GM12878 (cell line): ENCODE data around the gene HLA-A. TPM values are rescaled to one million over a fixed set of nuclear protein-coding genes. Genes with fewer than 3 reads are reported as not detected.
A peak's percentile ranks its signal among the peaks of the same experiment; 100 is the strongest.

Experiments used
- ATAC-seq: fragments of 200-7000 bp; cut with Tn5 transposase; 3 replicates; pipeline ENCODE4 v1.9.1; 2020; ENCODE audit warnings: mild to moderate bottlenecking, moderate library complexity
- BruUV-seq: library from RNA; stranded (reverse); fragments of 400-500 nt; replicated peaks from 2 replicates; lab custom pipeline; 2021; lab: Mats Ljungman, UMichigan
- CTCF ChIA-PET: fragments of 300-600 bp; sonication (Branson Sonifier 250); formaldehyde crosslinking; extraction: SDS; loops from one replicate; lab custom pipeline; 2021; ENCODE audit warnings: inconsistent platforms; lab: Yijun Ruan, JAX
- POLR2A ChIA-PET: fragments of 350-600 bp; formaldehyde crosslinking; extraction: SDS; loops from one replicate; lab custom pipeline; 2021; ENCODE audit warnings: inconsistent platforms; lab: Charles Lee
- RAD21 ChIA-PET: fragments of 300-600 bp; sonication (Branson Sonifier 250); formaldehyde crosslinking; loops from one replicate; lab custom pipeline; 2023; ENCODE audit warnings: antibody characterized with exemption; ENCODE audit not compliant: unreplicated experiment; lab: Charles Lee
- SMC1A ChIA-PET: fragments of 300-600 bp; sonication (Branson Sonifier 250); formaldehyde crosslinking; loops from one replicate; lab custom pipeline; 2023; ENCODE audit not compliant: unreplicated experiment, uncharacterized antibody; lab: Charles Lee
- DNase-seq: peaks from one replicate; pipeline ENCODE4 v3.0.0-alpha.2; 2011; ENCODE audit warnings: low read depth, low spot score
- FAIRE-seq: peaks from 3 replicates; lab custom pipeline; 2011; peaks lifted over from hg19 to GRCh38; lab: Jason Lieb, UNC
- H2AFZ ChIP-seq: 2 replicates; pipeline ENCODE4 v1.6.0; 2011; ENCODE audit warnings: low read depth, low read length, control low read depth; ENCODE audit not compliant: control insufficient read depth
- H3K27ac ChIP-seq: 2 replicates; pipeline ENCODE4 v1.5.1; 2011; ENCODE audit warnings: control low read depth; ENCODE audit not compliant: control insufficient read depth, insufficient read depth
- H3K27me3 ChIP-seq, 2 experiments: replicated peaks in 1 of 2; 2 replicates each; pipeline versions ENCODE4 v1.6.0 to v1.6.1; 2011; ENCODE audit warnings: low read length in 1 of 2; ENCODE audit not compliant: control insufficient read depth in 2 of 2, insufficient read depth in 2 of 2
- H3K36me3 ChIP-seq, 2 experiments: 2 replicates each; pipeline ENCODE4 v1.5.1; 2011; ENCODE audit warnings: low read length in 1 of 2; ENCODE audit not compliant: control insufficient read depth in 2 of 2, insufficient read depth in 2 of 2
- H3K4me1 ChIP-seq: 2 replicates; pipeline ENCODE4 v1.6.1; 2011; ENCODE audit warnings: mild to moderate bottlenecking, low read length, moderate library complexity, mixed read lengths; ENCODE audit not compliant: control insufficient read depth, insufficient read depth
- H3K4me2 ChIP-seq: 2 replicates; pipeline ENCODE4 v1.6.0; 2011; ENCODE audit warnings: control low read depth; ENCODE audit not compliant: control insufficient read depth, insufficient read depth
- H3K4me3 ChIP-seq: fragments of 200-600 bp; sonication (generic); 2 replicates; pipeline ENCODE4 v1.5.1; 2016
- H3K79me2 ChIP-seq: 2 replicates; pipeline ENCODE4 v1.6.0; 2011; ENCODE audit warnings: low read length; ENCODE audit not compliant: control insufficient read depth, insufficient read depth
- H3K9ac ChIP-seq: 2 replicates; pipeline ENCODE4 v1.8.0; 2011; ENCODE audit warnings: low read length, control low read depth, mixed read lengths; ENCODE audit not compliant: control insufficient read depth, insufficient read depth
- H3K9me3 ChIP-seq: replicated peaks from 3 replicates; pipeline ENCODE4 v1.5.1; 2011; ENCODE audit warnings: mild to moderate bottlenecking, low read length; ENCODE audit not compliant: control insufficient read depth, insufficient read depth
- H4K20me1 ChIP-seq: 2 replicates; pipeline ENCODE4 v1.6.0; 2011; ENCODE audit not compliant: control insufficient read depth, insufficient read depth
- BACH1 ChIP-seq: fragments of 450-650 bp; IDR thresholded peaks from 2 replicates; pipeline ENCODE4 v1.6.1; 2017; ENCODE audit warnings: mild to moderate bottlenecking, borderline replicate concordance
- CREB1 ChIP-seq: IDR thresholded peaks from 2 replicates; pipeline ENCODE4 v1.6.1; 2012; ENCODE audit warnings: low read depth, mild to moderate bottlenecking, inconsistent platforms
- CTCF ChIP-seq, 3 experiments: IDR thresholded peaks in 2 of 3; conservative IDR thresholded peaks in 1 of 3; 2 replicates each; pipeline ENCODE4 v1.5.1; 2011; ENCODE audit warnings: low read depth in 3 of 3, low read length in 3 of 3, mild to moderate bottlenecking in 3 of 3, control low read depth in 2 of 3, moderate library complexity in 2 of 3, inconsistent platforms in 1 of 3, mixed read lengths in 1 of 3; ENCODE audit not compliant: control insufficient read depth in 2 of 3, insufficient read depth in 1 of 3; ENCODE audit errors: extremely low read depth in 1 of 3
- EGR1 ChIP-seq, 2 experiments: IDR thresholded peaks; 1 replicate in 1 of 2; 2 replicates in 1 of 2; pipeline ENCODE4 v1.6.1; 2011 to 2012; ENCODE audit warnings: low read depth in 2 of 2, low read length in 2 of 2, borderline replicate concordance in 1 of 2, mild to moderate bottlenecking in 1 of 2, moderate library complexity in 1 of 2
- HDGF ChIP-seq: fragments of 450-650 bp; IDR thresholded peaks from 2 replicates; pipeline ENCODE4 v1.6.1; 2016; ENCODE audit warnings: antibody characterized with exemption
- IKZF1 ChIP-seq: fragments of 450-650 bp; conservative IDR thresholded peaks from 2 replicates; pipeline ENCODE4 v1.6.1; 2017; ENCODE audit warnings: antibody characterized with exemption, mild to moderate bottlenecking
- NBN ChIP-seq: fragments of 450-650 bp; IDR thresholded peaks from 2 replicates; pipeline ENCODE4 v1.6.1; 2016
- NFIC ChIP-seq: IDR thresholded peaks from 2 replicates; pipeline ENCODE4 v1.6.1; 2012; ENCODE audit warnings: low read depth, mild to moderate bottlenecking, inconsistent platforms, low read length, moderate library complexity
- PAX5 ChIP-seq: IDR thresholded peaks from 2 replicates; pipeline ENCODE4 v1.6.1; 2011; ENCODE audit warnings: low read depth, low read length, borderline replicate concordance
- RAD21 ChIP-seq: IDR thresholded peaks from 2 replicates; pipeline ENCODE4 v1.6.1; 2011; ENCODE audit warnings: mild to moderate bottlenecking, low read depth, low read length, moderate library complexity; ENCODE audit not compliant: insufficient read depth
- RUNX3 ChIP-seq: IDR thresholded peaks from 2 replicates; pipeline ENCODE4 v1.6.1; 2012; ENCODE audit warnings: low read length, inconsistent platforms
- ZNF687 ChIP-seq: fragments of 450-650 bp; IDR thresholded peaks from 2 replicates; pipeline ENCODE4 v1.6.1; 2017; ENCODE audit warnings: mild to moderate bottlenecking, moderate library complexity
- WGBS: methylation state at CpG from one replicate; pipeline ENCODE4 v1.1.6; 2016; ENCODE audit warnings: low lambda C conversion rate; ENCODE audit not compliant: insufficient replicate concordance, insufficient coverage; ENCODE audit errors: missing lambda C conversion rate; 5-methylcytosine and 5-hydroxymethylcytosine counted together
- in situ Hi-C: fragments of 300-500 bp; cut with MboI; formaldehyde crosslinking; loops from 9 replicates; pipeline ENCODE4 v1.14.3; 2018; ENCODE audit warnings: mixed read lengths
- intact Hi-C: fragments of 100-400 bp; cut with micrococcal nuclease; formaldehyde crosslinking; loops from one replicate; pipeline ENCODE4 v1.14.2; 2022; ENCODE audit not compliant: unreplicated experiment
- polyA plus RNA-seq, 11 experiments: library from polyadenylated mRNA; depleted of rRNA in 4 of 11; unstranded in 6 of 11; stranded (reverse) in 5 of 11; fragments of >200 nt; fragmentation: Nextera tagmentation in 4 of 11; fragmentation: Illumina TruSeq in 1 of 11; extraction: Ambion mirVana in 4 of 11; extraction: Trizol in 1 of 11; gene quantifications; 1 replicate in 1 of 11; 2 replicates in 10 of 11; pipeline versions ENCODE4 v1.2.1 to v1.2.3, GENCODE V29; 2011 to 2016; ENCODE audit warnings: inconsistent platforms in 2 of 11, missing spikeins in 2 of 11, low read depth in 1 of 11
- total RNA-seq, 4 experiments: library from RNA; depleted of rRNA in 3 of 4; stranded (reverse); fragments of >200 nt in 3 of 4; fragmentation: Illumina TruSeq in 1 of 4; extraction: Trizol in 1 of 4; gene quantifications; 2 replicates each; pipeline versions ENCODE4 v1.2.1 to v1.2.3, GENCODE V29; 2013 to 2021
- TF ChIP-seq, protein P1 (sequence below): fragments of 450-650 bp; IDR thresholded peaks from 2 replicates; pipeline ENCODE4 v1.6.1; 2017; ENCODE audit warnings: low read depth, mild to moderate bottlenecking, moderate library complexity

Gene HLA-A
- total and polyA plus RNA-seq, 10 of the 15 experiments (the other 5 are each of a cell fraction or from before 2014, with no cell fraction given), result 129 to 1,155 (median 749) TPM

GRCh38 chr6:29976588-29977424 lies 34.5 kb downstream of the HLA-A start:
- Histone ChIP-seq H2AFZ (peak overlapping the region; percentile 64), H3K4me3 (peak overlapping the region; percentile 58), H3K9me3 (no peaks in the 10 kb centered on the region; the same call in 2 of the 3 replicates), H3K4me1 (peaks cover 4% of the 10 kb centered on the region; the same call in 1 of the 2 replicates), H3K27me3 (peaks cover 6 to 16% of the 10 kb centered on the region in 2 experiments), H3K27ac (no peak overlapping the region), H4K20me1 (no peaks in the 10 kb centered on the region), H3K4me2 (peak overlapping the region; percentile 86), H3K9ac (no peak overlapping the region; the same call in 1 of the 2 replicates), H3K79me2 (no peaks in the 10 kb centered on the region), H3K36me3 (no peaks in the 10 kb centered on the region)
- in situ Hi-C loops (no loop called here), intact Hi-C loops (no loop called here)
- FAIRE-seq (peak; percentile 52), ATAC-seq (peak; percentile 99), DNase-seq (peak; percentile 13)
- SMC1A ChIA-PET, result interaction anchor here (1.2 to 2.7 kb wide), 4 partner anchors 12 to 129 kb away, joined by 3 to 11 read pairs (median 4); no protein-coding TSS in a partner anchor
- WGBS, result 16% methylated on average over 65 of the region's 66 CpGs
- CTCF ChIA-PET, result interaction anchor here (0.7 to 3.6 kb wide), 9 partner anchors 9 to 132 kb away, joined by 3 to 21 read pairs (median 4); no protein-coding TSS in a partner anchor
- POLR2A ChIA-PET, result interaction anchor here (0.5 to 1.9 kb wide), 3 partner anchors 9 to 255 kb away, joined by 3 to 6 read pairs (median 4); no protein-coding TSS in a partner anchor
- no TSS peak for BruUV-seq
- RAD21 ChIA-PET, result interaction anchor here (0.6 to 3.3 kb wide), 6 partner anchors 9 to 150 kb away, joined by 3 to 12 read pairs (median 3); no protein-coding TSS in a partner anchor
- TF ChIP-seq NBN (0 out of 2 replicates have a peak, but pooled peaks have one; percentile 23), EGR1 (IDR thresholded peaks at IDR 0.05; ENCODE audit: borderline replicate concordance in 1 of 2, low read depth in 2 of 2, low read length in 2 of 2) (no peak), BACH1 (0 out of 2 replicates have a peak, but pooled peaks have one; percentile 20), RAD21 (peak; percentile 47), PAX5 (0 out of 2 replicates have a peak, but pooled peaks have one; percentile 10), IKZF1 (peak; percentile 64), CREB1 (0 out of 2 replicates have a peak, but pooled peaks have one; percentile 12), HDGF (0 out of 2 replicates have a peak, but pooled peaks have one; percentile 36), NFIC (no peak), ZNF687 (0 out of 2 replicates have a peak, but pooled peaks have one; percentile 14), CTCF (IDR thresholded peaks at IDR 0.05 in 2 of 3, conservative IDR thresholded peaks at IDR 0.05 in 1 of 3; ENCODE audit: control insufficient read depth in 2 of 3, extremely low read depth in 1 of 3, insufficient read depth in 1 of 3, low read depth in 3 of 3, low read length in 3 of 3) (peak; percentile 33 to 52 (median 45); a peak in 4 of 6 replicates), RUNX3 (0 out of 2 replicates have a peak, but pooled peaks have one; percentile 17)
- TF ChIP-seq, protein P1, sequence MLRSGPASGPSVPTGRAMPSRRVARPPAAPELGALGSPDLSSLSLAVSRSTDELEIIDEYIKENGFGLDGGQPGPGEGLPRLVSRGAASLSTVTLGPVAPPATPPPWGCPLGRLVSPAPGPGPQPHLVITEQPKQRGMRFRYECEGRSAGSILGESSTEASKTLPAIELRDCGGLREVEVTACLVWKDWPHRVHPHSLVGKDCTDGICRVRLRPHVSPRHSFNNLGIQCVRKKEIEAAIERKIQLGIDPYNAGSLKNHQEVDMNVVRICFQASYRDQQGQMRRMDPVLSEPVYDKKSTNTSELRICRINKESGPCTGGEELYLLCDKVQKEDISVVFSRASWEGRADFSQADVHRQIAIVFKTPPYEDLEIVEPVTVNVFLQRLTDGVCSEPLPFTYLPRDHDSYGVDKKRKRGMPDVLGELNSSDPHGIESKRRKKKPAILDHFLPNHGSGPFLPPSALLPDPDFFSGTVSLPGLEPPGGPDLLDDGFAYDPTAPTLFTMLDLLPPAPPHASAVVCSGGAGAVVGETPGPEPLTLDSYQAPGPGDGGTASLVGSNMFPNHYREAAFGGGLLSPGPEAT, result peak; percentile 41; the same call in 1 of the 2 replicates
